Measurements from ENCODE around the gene OR4C16.

OR4C16 gene

GRCh38 chr11:55571828-55572227, at the start of gene OR4C16:
Gene OR4C16 (plus strand): TSS chr11:55572128. CDS start chr11:55572128, 0 bp downstream.
- DNase-seq (ENCODE audit: low spot score): no peak

- no peak for DNase-seq (ENCODE audit: low spot score)
These were observed 17.8 kb upstream of the OR4C16 start, which contains the start of gene OR4C15 for GRCh38 chr11:55554169-55554568. Gene OR4C15 (plus strand): TSS chr11:55554469. CDS start chr11:55554469, 0 bp downstream.

GRCh38 chr11:55572548-55572947, 620 bp downstream of the OR4C16 start:
- DNase-seq (ENCODE audit: low spot score): no peak

GRCh38 chr11:55607545-55607944, 35.6 kb downstream of the OR4C16 start, which contains the start of gene OR4C11:
Gene OR4C11 (minus strand): TSS chr11:55607645. CDS start chr11:55604373, 3,272 bp downstream.
- no peak for DNase-seq (ENCODE audit: low spot score)

All from NAMALWA (cell line).